ENCODE measurements around the gene CEP112. TPM values are rescaled to one million over a fixed set of nuclear protein-coding genes. Genes with fewer than 3 reads are reported as not detected.
A peak's percentile ranks its signal among the peaks of the same experiment; 100 is the strongest.

CEP112 gene
- total and polyA plus RNA-seq, 2 of the 13 experiments (the other 11 are each of a cell fraction or from before 2014, with no cell fraction given): 1.2 to 3.4 TPM

DNA sequence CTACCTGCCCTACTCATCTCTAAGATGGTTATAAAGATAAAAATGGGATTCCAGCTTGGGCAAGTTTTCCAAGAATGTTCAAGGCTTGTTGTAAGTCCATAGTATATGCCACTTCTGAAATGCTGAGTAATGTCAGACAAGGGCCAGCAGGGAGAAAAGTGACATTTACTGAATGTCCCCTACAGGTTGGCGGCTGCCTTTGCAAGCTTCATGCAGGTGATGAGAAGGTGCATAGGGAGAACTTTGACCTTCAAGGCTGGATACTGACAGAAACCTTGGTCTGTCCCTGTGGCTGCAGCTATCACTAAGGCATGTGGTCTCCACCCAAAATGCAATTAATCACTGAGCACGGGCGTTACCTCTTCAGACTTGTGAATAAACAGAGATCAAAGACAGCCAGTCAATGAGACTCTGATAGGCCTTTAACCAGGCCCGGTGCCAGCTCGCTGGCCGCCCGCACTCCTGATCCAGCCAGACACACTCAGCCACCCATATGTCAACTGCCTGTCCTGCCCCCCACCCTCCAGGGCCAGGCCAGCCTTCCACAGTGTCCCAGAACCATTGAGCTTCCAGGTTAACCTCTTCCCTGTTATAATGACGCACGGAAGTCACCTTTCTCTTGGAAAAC, 603.6 kb downstream of the CEP112 start (continued):
- TF ChIP-seq, protein P1, sequence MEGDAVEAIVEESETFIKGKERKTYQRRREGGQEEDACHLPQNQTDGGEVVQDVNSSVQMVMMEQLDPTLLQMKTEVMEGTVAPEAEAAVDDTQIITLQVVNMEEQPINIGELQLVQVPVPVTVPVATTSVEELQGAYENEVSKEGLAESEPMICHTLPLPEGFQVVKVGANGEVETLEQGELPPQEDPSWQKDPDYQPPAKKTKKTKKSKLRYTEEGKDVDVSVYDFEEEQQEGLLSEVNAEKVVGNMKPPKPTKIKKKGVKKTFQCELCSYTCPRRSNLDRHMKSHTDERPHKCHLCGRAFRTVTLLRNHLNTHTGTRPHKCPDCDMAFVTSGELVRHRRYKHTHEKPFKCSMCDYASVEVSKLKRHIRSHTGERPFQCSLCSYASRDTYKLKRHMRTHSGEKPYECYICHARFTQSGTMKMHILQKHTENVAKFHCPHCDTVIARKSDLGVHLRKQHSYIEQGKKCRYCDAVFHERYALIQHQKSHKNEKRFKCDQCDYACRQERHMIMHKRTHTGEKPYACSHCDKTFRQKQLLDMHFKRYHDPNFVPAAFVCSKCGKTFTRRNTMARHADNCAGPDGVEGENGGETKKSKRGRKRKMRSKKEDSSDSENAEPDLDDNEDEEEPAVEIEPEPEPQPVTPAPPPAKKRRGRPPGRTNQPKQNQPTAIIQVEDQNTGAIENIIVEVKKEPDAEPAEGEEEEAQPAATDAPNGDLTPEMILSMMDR (CRISPR knock-in tag; IDR thresholded peaks at IDR 0.05): peak; percentile 58
- TF ChIP-seq KDM1A (CRISPR knock-in tag; IDR thresholded peaks at IDR 0.05) (peak; percentile 28), MED13 (CRISPR knock-in tag; IDR thresholded peaks at IDR 0.05) (no peak), FOSL2 (CRISPR knock-in tag; IDR thresholded peaks at IDR 0.05) (peak; percentile 80), ZNF326 (CRISPR knock-in tag; IDR thresholded peaks at IDR 0.05; ENCODE audit: borderline replicate concordance) (no peak), SSRP1 (CRISPR knock-in tag; IDR thresholded peaks at IDR 0.05) (no peak), HNF4G (IDR thresholded peaks at IDR 0.05; ENCODE audit: borderline replicate concordance, low read depth, low read length) (peak; percentile 80), HNF4G (CRISPR knock-in tag; IDR thresholded peaks at IDR 0.05; ENCODE audit: borderline replicate concordance, low read depth) (no peak), ZNF44 (CRISPR knock-in tag; IDR thresholded peaks at IDR 0.05) (no peak), HOXD1 (CRISPR knock-in tag; IDR thresholded peaks at IDR 0.05) (no peak), ZC3H4 (CRISPR knock-in tag; IDR thresholded peaks at IDR 0.05; ENCODE audit: borderline replicate concordance) (no peak), RNF2 (conservative IDR thresholded peaks at IDR 0.05; ENCODE audit: low read depth) (no peak), ZBTB42 (CRISPR knock-in tag; IDR thresholded peaks at IDR 0.05) (no peak), SOX6 (IDR thresholded peaks at IDR 0.05) (no peak), SOX6 (CRISPR knock-in tag; IDR thresholded peaks at IDR 0.05) (peak; percentile 71), ZNF124 (CRISPR knock-in tag; IDR thresholded peaks at IDR 0.05) (no peak; the same call in 1 of the 2 replicates), HHEX (CRISPR knock-in tag; IDR thresholded peaks at IDR 0.05) (peak; percentile 50; the same call in 1 of the 2 replicates), REXO4 (CRISPR knock-in tag; IDR thresholded peaks at IDR 0.05; ENCODE audit: borderline replicate concordance) (no peak), POLR2G (IDR thresholded peaks at IDR 0.05; ENCODE audit: low read depth, low read length) (no peak), KLF11 (CRISPR knock-in tag; IDR thresholded peaks at IDR 0.05) (no peak), ZNF30 (CRISPR knock-in tag; IDR thresholded peaks at IDR 0.05) (no peak)
- TF ChIP-seq, protein P2, sequence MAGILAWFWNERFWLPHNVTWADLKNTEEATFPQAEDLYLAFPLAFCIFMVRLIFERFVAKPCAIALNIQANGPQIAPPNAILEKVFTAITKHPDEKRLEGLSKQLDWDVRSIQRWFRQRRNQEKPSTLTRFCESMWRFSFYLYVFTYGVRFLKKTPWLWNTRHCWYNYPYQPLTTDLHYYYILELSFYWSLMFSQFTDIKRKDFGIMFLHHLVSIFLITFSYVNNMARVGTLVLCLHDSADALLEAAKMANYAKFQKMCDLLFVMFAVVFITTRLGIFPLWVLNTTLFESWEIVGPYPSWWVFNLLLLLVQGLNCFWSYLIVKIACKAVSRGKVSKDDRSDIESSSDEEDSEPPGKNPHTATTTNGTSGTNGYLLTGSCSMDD (CRISPR knock-in tag; IDR thresholded peaks at IDR 0.05): no peak
- TF ChIP-seq, protein P3, sequence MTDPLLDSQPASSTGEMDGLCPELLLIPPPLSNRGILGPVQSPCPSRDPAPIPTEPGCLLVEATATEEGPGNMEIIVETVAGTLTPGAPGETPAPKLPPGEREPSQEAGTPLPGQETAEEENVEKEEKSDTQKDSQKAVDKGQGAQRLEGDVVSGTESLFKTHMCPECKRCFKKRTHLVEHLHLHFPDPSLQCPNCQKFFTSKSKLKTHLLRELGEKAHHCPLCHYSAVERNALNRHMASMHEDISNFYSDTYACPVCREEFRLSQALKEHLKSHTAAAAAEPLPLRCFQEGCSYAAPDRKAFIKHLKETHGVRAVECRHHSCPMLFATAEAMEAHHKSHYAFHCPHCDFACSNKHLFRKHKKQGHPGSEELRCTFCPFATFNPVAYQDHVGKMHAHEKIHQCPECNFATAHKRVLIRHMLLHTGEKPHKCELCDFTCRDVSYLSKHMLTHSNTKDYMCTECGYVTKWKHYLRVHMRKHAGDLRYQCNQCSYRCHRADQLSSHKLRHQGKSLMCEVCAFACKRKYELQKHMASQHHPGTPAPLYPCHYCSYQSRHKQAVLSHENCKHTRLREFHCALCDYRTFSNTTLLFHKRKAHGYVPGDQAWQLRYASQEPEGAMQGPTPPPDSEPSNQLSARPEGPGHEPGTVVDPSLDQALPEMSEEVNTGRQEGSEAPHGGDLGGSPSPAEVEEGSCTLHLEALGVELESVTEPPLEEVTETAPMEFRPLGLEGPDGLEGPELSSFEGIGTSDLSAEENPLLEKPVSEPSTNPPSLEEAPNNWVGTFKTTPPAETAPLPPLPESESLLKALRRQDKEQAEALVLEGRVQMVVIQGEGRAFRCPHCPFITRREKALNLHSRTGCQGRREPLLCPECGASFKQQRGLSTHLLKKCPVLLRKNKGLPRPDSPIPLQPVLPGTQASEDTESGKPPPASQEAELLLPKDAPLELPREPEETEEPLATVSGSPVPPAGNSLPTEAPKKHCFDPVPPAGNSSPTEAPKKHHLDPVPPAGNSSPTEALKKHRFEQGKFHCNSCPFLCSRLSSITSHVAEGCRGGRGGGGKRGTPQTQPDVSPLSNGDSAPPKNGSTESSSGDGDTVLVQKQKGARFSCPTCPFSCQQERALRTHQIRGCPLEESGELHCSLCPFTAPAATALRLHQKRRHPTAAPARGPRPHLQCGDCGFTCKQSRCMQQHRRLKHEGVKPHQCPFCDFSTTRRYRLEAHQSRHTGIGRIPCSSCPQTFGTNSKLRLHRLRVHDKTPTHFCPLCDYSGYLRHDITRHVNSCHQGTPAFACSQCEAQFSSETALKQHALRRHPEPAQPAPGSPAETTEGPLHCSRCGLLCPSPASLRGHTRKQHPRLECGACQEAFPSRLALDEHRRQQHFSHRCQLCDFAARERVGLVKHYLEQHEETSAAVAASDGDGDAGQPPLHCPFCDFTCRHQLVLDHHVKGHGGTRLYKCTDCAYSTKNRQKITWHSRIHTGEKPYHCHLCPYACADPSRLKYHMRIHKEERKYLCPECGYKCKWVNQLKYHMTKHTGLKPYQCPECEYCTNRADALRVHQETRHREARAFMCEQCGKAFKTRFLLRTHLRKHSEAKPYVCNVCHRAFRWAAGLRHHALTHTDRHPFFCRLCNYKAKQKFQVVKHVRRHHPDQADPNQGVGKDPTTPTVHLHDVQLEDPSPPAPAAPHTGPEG (CRISPR knock-in tag; IDR thresholded peaks at IDR 0.05): 0 out of 2 replicates have a peak, but pooled peaks have one; percentile 37

Measured in HepG2 (cell line).